Gastroesophageal sphincter (tissue), 4 donors: ENCODE measurements around the gene CCR8. TPM values are rescaled to one million over a fixed set of nuclear protein-coding genes. Genes with fewer than 3 reads are reported as not detected.

Source experiments
- ATAC-seq: fragments of 150-250 bp; one replicate; pipeline ENCODE4 v1.9.1; 2016; ENCODE audit warnings: mild to moderate bottlenecking, moderate library complexity
- H3K27ac ChIP-seq, 4 donors: fragments of 200-600 bp; sonication (generic) in 3 of 4; 1 replicate in 3 of 4; 2 replicates in 1 of 4; pipeline ENCODE4 v1.5.1; 2016 to 2019
- H3K27me3 ChIP-seq: fragments of 200-600 bp; sonication (generic); one replicate; pipeline ENCODE4 v1.5.1; 2019
- H3K36me3 ChIP-seq, 2 donors: fragments of 200-600 bp; sonication (generic); one replicate each; pipeline ENCODE4 v1.5.1; 2019; ENCODE audit warnings: control low read depth in 1 of 2
- H3K4me1 ChIP-seq, 3 donors: fragments of 200-600 bp; sonication (generic); 1 replicate in 2 of 3; 2 replicates in 1 of 3; pipeline ENCODE4 v1.5.1; 2016 to 2019; ENCODE audit warnings: control low read depth in 2 of 3
- H3K4me3 ChIP-seq, 2 donors: fragments of 200-600 bp; sonication (generic); one replicate each; pipeline ENCODE4 v1.5.1; 2019; ENCODE audit warnings: mild to moderate bottlenecking in 1 of 2, moderate library complexity in 1 of 2
- H3K9me3 ChIP-seq, 3 donors: fragments of 200-600 bp; sonication (generic); one replicate each; pipeline ENCODE4 v1.5.1; 2017 to 2019; ENCODE audit warnings: control low read depth in 2 of 3
- EP300 ChIP-seq: sonication (generic); formaldehyde crosslinking; IDR thresholded peaks from one replicate; pipeline ENCODE4 v1.6.1; 2017; ENCODE audit warnings: antibody characterized with exemption, mild to moderate bottlenecking
- POLR2A ChIP-seq, 2 donors: fragments of 450-650 bp; IDR thresholded peaks; one replicate each; pipeline ENCODE4 v1.6.1; 2017; ENCODE audit warnings: antibody characterized with exemption in 2 of 2, mild to moderate bottlenecking in 2 of 2, moderate library complexity in 1 of 2
- POLR2AphosphoS5 ChIP-seq: sonication (generic); formaldehyde crosslinking; IDR thresholded peaks from one replicate; pipeline ENCODE4 v1.6.1; 2017; ENCODE audit warnings: antibody characterized with exemption
- WGBS, 2 donors: methylation state at CpG; one replicate each; pipeline ENCODE4 v1.1.5; 2018; ENCODE audit warnings: low coverage in 1 of 2; 5-methylcytosine and 5-hydroxymethylcytosine counted together
- total RNA-seq, 4 donors: library from RNA; depleted of rRNA; stranded (reverse); fragments of >200 nt; gene quantifications; one replicate each; pipeline ENCODE4 v1.1.0, GENCODE V29; 2016
- TF ChIP-seq, protein P1 (sequence below), 4 experiments: fragments of 200-600 bp in 2 of 4; fragments of 450-650 bp in 2 of 4; sonication (generic) in 1 of 4; IDR thresholded peaks; one replicate each; pipeline ENCODE4 v1.5.1; 2017 to 2019; ENCODE audit warnings: antibody characterized with exemption in 4 of 4, mild to moderate bottlenecking in 2 of 4, moderate library complexity in 2 of 4

Gene CCR8
- total RNA-seq, 4 donors from 2014 or later = not detected

DNA sequence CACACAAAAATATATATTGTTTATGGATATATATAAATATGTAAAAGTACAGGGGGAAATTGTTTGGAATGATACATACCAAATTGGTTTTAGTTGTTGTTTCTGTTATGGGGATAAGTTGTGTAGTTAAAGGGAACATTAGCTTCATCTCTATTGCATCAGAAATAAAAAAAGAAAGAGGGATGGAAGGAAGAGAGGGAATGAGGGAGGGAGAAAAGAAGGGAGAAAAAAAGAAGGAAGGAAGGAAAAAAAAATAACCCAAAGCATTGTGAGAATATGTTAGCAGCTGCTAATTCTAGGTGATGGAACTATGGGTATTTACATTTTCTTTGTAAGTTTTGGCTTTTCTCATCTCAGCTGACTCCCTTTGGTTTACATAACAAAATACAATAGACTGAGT is 1.3 kb downstream of the CCR8 start:
- Histone ChIP-seq H3K9me3 (no peaks in the 10 kb centered on the region), H3K4me3 (no peak overlapping the region), H3K36me3 (no peaks in the 10 kb centered on the region), H3K27ac (no peak overlapping the region), H3K4me1 (no peaks in the 10 kb centered on the region), H3K27me3 (no peaks in the 10 kb centered on the region)
- no peak for TF ChIP-seq EP300
- no peak for TF ChIP-seq POLR2AphosphoS5
- TF ChIP-seq, protein P1, sequence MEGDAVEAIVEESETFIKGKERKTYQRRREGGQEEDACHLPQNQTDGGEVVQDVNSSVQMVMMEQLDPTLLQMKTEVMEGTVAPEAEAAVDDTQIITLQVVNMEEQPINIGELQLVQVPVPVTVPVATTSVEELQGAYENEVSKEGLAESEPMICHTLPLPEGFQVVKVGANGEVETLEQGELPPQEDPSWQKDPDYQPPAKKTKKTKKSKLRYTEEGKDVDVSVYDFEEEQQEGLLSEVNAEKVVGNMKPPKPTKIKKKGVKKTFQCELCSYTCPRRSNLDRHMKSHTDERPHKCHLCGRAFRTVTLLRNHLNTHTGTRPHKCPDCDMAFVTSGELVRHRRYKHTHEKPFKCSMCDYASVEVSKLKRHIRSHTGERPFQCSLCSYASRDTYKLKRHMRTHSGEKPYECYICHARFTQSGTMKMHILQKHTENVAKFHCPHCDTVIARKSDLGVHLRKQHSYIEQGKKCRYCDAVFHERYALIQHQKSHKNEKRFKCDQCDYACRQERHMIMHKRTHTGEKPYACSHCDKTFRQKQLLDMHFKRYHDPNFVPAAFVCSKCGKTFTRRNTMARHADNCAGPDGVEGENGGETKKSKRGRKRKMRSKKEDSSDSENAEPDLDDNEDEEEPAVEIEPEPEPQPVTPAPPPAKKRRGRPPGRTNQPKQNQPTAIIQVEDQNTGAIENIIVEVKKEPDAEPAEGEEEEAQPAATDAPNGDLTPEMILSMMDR (IDR thresholded peaks at IDR 0.05) = no peak
- no peak for ATAC-seq

DNA sequence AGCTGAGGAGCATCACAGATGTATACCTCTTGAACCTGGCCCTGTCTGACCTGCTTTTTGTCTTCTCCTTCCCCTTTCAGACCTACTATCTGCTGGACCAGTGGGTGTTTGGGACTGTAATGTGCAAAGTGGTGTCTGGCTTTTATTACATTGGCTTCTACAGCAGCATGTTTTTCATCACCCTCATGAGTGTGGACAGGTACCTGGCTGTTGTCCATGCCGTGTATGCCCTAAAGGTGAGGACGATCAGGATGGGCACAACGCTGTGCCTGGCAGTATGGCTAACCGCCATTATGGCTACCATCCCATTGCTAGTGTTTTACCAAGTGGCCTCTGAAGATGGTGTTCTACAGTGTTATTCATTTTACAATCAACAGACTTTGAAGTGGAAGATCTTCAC is 3.0 kb downstream of the CCR8 start:
- 100% methylated on average over 2 to 4 of the region's 4 CpGs for WGBS, 2 donors
- ATAC-seq = no peak
- no peaks in the 10 kb centered on the region for H3K36me3 ChIP-seq

DNA sequence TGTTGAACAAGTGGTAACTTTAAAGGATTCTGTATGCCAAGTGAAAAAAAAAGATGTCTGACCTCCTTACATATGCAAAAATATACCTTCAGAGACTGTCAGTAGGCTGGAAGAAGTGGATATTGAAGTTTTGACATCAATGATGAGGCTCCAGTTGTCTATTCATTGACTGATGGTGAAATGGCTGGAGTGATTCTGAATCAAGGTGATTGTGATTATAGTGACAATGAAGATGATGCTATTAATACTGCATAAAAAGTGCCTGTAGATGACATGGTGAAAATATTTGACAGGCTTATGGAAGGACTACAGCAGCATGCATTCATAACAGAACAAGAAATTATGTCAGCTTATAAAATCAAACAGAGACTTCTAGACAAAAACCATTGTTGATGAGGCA is 4.1 kb downstream of the CCR8 start:
- ATAC-seq = no peak
- Histone ChIP-seq H3K4me3 (no peak overlapping the region), H3K9me3 (no peaks in the 10 kb centered on the region), H3K36me3 (no peaks in the 10 kb centered on the region), H3K27ac (no peak overlapping the region), H3K27me3 (no peaks in the 10 kb centered on the region), H3K4me1 (no peaks in the 10 kb centered on the region)
- TF ChIP-seq POLR2AphosphoS5 (no peak), POLR2A (IDR thresholded peaks at IDR 0.05) (no peak), EP300 (no peak)
- TF ChIP-seq, protein P1 (IDR thresholded peaks at IDR 0.05) = no peak

More for the DNA sequence above, 3.0 kb downstream of the CCR8 start:
- no peaks in the 10 kb centered on the region for H3K9me3 ChIP-seq
- H3K4me1 ChIP-seq = no peaks in the 10 kb centered on the region
- H3K27me3 ChIP-seq = no peaks in the 10 kb centered on the region
- no peak overlapping the region for H3K4me3 ChIP-seq
- TF ChIP-seq, protein P1 (IDR thresholded peaks at IDR 0.05) = no peak
- TF ChIP-seq EP300 = no peak
- no peak for TF ChIP-seq POLR2A (IDR thresholded peaks at IDR 0.05)
- TF ChIP-seq POLR2AphosphoS5 = no peak
- no peak overlapping the region for H3K27ac ChIP-seq

DNA sequence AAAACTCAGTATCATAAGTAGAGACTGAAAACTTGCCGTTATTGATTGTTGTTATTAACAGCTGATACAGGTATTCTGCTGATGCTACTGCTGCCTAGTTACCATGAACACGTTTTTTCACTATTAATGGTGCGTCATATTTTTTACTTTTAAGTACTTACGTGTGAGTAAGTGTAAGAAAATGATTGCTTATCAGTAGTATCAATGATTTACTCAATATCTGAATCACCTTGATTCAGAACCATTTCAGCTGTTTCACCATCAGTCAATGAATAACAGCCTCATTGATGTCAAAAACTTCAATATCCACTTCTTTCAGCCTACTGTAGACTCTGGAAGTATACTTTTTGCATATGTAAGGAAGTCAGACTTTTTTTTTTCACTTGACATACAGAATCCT is 4.7 kb downstream of the CCR8 start:
- no peaks in the 10 kb centered on the region for H3K9me3 ChIP-seq
- H3K27ac ChIP-seq = no peak overlapping the region
- WGBS, 2 donors = 82% methylated on average over 4 of the region's 4 CpGs
- no peaks in the 10 kb centered on the region for H3K27me3 ChIP-seq
- no peaks in the 10 kb centered on the region for H3K36me3 ChIP-seq
- H3K4me3 ChIP-seq = no peak overlapping the region
- no peak for ATAC-seq
- TF ChIP-seq, protein P1 (IDR thresholded peaks at IDR 0.05) = no peak
- TF ChIP-seq POLR2AphosphoS5 = no peak
- no peak for TF ChIP-seq POLR2A (IDR thresholded peaks at IDR 0.05)
- TF ChIP-seq EP300 = no peak
- H3K4me1 ChIP-seq = no peaks in the 10 kb centered on the region

DNA sequence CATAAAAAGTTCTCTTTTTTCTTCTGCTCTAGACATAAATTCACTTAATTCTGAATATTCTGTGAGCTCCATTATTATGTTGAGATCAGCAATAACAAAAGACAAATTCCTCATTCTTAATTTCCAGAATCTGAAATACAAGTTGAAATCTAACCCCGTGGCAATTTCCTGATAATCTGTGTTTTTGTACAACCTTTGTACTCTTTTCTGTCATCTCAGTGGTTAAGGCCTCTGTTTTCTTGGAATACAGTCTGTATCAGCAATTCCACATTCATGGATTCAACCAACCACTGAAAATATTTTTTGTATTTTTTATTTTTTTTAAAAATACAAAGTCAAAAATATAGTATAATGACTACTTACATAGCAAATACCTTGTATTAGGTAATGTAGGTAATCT is 8.7 kb downstream of the CCR8 start:
- no peak overlapping the region for H3K4me3 ChIP-seq
- H3K4me1 ChIP-seq = no peaks in the 10 kb centered on the region
- H3K27me3 ChIP-seq = no peaks in the 10 kb centered on the region
- no peaks in the 10 kb centered on the region for H3K9me3 ChIP-seq
- ATAC-seq = no peak
- no peaks in the 10 kb centered on the region for H3K36me3 ChIP-seq
- no peak overlapping the region for H3K27ac ChIP-seq
- WGBS, 2 donors = 82 to 83% methylated on average over 1 of the region's 1 CpG
- no peak for TF ChIP-seq EP300
- TF ChIP-seq POLR2A (IDR thresholded peaks at IDR 0.05) = no peak

DNA sequence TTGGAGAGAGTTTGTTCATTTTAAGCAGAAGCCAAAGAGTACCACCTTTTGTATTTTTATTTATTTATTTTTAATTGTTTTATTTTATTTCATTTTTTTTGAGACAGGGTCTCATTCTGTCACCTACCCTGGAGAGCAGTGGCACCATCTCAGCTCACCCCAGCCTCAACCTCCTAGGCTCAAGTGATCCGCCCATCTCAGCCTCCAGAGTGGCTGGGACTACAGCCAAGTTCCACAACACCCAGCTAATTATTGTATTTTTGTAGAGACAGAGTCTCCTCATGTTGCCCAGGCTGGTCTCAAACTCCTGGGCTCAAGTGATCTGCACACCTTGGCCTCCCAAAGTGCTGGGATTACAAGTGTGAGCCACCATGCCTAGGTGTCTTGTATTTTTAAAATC is 9.6 kb downstream of the CCR8 start:
- Histone ChIP-seq H3K36me3 (no peaks in the 10 kb centered on the region), H3K27me3 (no peaks in the 10 kb centered on the region), H3K27ac (no peak overlapping the region), H3K9me3 (no peaks in the 10 kb centered on the region), H3K4me1 (no peaks in the 10 kb centered on the region), H3K4me3 (no peak overlapping the region)
- WGBS, 2 donors = 33 to 80% methylated on average over 1 of the region's 1 CpG
- TF ChIP-seq POLR2A (IDR thresholded peaks at IDR 0.05) (no peak), EP300 (no peak), POLR2AphosphoS5 (no peak)
- ATAC-seq = no peak
